Activated B cell treated with CpG ODN at 0.5 μM for 24 hours (primary cell): Measurements from ENCODE around the gene NPRL2. TPM values are rescaled to one million over a fixed set of nuclear protein-coding genes. Genes with fewer than 3 reads are reported as not detected.

Source experiments
- ATAC-seq: fragments of 200-7000 bp; cut with Tn5 transposase; one replicate; pipeline ENCODE4 v1.10.0; 2021; ENCODE audit warnings: low read depth, mild to moderate bottlenecking, moderate library complexity
- CTCF ChIA-PET: fragments of 350-600 bp; sonication (Branson Sonifier 250); formaldehyde crosslinking; loops from one replicate; lab custom pipeline; 2021; ENCODE audit warnings: antibody characterized with exemption; lab: Charles Lee
- POLR2A ChIA-PET: fragments of 350-600 bp; sonication (Branson Sonifier 250); formaldehyde crosslinking; loops from one replicate; lab custom pipeline; 2021; ENCODE audit warnings: antibody characterized with exemption; lab: Charles Lee
- DNase-seq: peaks from one replicate; pipeline ENCODE4 v3.0.0; 2022
- H3K27ac Mint-ChIP-seq: one replicate; pipeline ENCODE4 v1.8.0; 2020; ENCODE audit warnings: mixed read lengths
- H3K27me3 Mint-ChIP-seq: one replicate; pipeline ENCODE4 v1.8.0; 2021; ENCODE audit warnings: mixed read lengths
- H3K36me3 Mint-ChIP-seq: one replicate; pipeline ENCODE4 v1.8.0; 2021; ENCODE audit warnings: low read depth, mixed read lengths
- H3K4me1 Mint-ChIP-seq: one replicate; pipeline ENCODE4 v1.8.0; 2021; ENCODE audit warnings: mixed read lengths
- H3K4me3 Mint-ChIP-seq: one replicate; pipeline ENCODE4 v1.8.0; 2020; ENCODE audit warnings: mild to moderate bottlenecking, mixed read lengths
- H3K9me3 Mint-ChIP-seq: one replicate; pipeline ENCODE4 v1.8.0; 2020; ENCODE audit warnings: mixed read lengths
- intact Hi-C: fragments of 100-400 bp; cut with micrococcal nuclease; formaldehyde crosslinking; loops from one replicate; pipeline ENCODE4 v1.15.1; 2024
- total RNA-seq: library from RNA; stranded (reverse); gene quantifications from 2 replicates; pipeline ENCODE4 v1.2.3, GENCODE V29; 2022
- TF ChIP-seq, protein P1 (sequence below): fragments of 200-600 bp; IDR thresholded peaks from one replicate; pipeline ENCODE4 v1.8.0; 2022; ENCODE audit warnings: antibody characterized with exemption, mild to moderate bottlenecking

NPRL2 gene
- total RNA-seq, 1 donor from 2014 or later, result 23.6 TPM

DNA sequence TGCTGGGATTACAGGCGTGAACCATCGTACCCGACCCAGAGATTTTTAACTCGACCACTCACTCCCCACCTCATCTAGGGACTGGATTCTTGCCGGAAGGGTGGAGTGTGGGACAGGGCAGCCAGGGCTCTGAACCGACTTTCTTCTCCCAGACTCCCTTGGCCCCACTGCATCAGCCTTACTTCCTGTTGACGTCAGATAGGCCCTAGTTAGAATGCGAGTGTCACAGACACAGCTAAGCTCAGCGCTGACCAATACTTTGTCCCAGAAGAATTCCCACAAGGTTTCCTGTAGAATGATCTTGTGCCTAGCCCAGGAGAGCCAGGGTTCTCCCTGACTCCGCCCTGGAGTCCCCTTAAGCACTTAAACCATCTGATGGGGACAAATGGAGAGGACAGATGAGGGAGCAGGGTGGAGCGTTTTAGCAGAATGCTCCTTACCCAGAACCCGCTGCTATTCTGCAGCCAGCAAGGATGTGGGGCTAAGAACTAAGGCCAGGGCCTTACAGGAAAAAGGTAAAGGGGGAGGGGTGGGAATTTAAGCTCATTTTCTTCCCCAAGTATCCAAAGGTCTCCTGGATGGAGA lies 16.7 kb downstream of the NPRL2 start:
- Mint-ChIP-seq H3K27ac (peak overlapping the region; percentile 37), H3K36me3 (peaks cover 47% of the 10 kb centered on the region), H3K27me3 (no peaks in the 10 kb centered on the region), H3K4me3 (peak overlapping the region; percentile 7), H3K9me3 (no peaks in the 10 kb centered on the region), H3K4me1 (peaks cover 46% of the 10 kb centered on the region)
- ChIA-PET POLR2A (interaction anchor here (0.6 to 1.3 kb wide), 4 partner anchors 9 to 42 kb away, joined by 3 to 4 read pairs (median 3); partner anchors contain the start of gene IFRD2), CTCF (no interaction called here)
- DNase-seq (no peak), ATAC-seq (no peak)
- intact Hi-C loops, result no loop called here
- TF ChIP-seq, protein P1, sequence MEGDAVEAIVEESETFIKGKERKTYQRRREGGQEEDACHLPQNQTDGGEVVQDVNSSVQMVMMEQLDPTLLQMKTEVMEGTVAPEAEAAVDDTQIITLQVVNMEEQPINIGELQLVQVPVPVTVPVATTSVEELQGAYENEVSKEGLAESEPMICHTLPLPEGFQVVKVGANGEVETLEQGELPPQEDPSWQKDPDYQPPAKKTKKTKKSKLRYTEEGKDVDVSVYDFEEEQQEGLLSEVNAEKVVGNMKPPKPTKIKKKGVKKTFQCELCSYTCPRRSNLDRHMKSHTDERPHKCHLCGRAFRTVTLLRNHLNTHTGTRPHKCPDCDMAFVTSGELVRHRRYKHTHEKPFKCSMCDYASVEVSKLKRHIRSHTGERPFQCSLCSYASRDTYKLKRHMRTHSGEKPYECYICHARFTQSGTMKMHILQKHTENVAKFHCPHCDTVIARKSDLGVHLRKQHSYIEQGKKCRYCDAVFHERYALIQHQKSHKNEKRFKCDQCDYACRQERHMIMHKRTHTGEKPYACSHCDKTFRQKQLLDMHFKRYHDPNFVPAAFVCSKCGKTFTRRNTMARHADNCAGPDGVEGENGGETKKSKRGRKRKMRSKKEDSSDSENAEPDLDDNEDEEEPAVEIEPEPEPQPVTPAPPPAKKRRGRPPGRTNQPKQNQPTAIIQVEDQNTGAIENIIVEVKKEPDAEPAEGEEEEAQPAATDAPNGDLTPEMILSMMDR, result no peak

DNA sequence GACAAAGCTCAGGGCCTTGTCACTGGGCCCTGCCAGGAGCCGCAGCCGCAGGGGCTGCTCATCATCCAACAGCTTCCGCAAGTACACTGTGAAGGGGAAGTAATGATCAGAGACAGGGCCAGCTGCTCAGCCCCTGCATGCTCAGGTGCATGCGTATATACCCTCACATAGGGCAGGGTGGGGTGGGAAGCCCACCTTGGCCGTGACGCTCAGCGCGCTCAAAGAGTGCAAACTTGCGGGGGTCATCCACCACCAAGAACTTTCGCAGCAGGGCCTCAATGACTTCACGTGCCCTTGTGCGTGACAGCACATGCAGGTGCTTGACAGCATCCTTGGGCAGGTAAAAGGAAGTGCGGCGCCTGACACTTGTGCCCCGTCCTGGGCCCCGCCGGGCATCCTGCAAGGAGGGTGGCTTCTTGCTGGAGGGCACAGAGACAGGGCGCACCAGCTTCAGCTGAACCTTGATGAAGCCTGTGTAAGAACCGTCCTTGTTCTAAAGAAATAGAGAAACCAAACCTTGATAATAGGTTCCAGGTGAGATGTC lies 19.1 kb downstream of the NPRL2 start:
- ChIA-PET POLR2A (no interaction called here), CTCF (interaction anchor here (0.9 kb wide), 1 partner anchor 8 kb away, joined by 3 read pairs; no protein-coding TSS in a partner anchor)
- DNase-seq (no peak), ATAC-seq (no peak)
- intact Hi-C loops, result no loop called here
- peaks cover 47% of the 10 kb centered on the region for H3K4me1 Mint-ChIP-seq
- no peak overlapping the region for H3K27ac Mint-ChIP-seq
- no peak overlapping the region for H3K4me3 Mint-ChIP-seq
- peaks cover 48% of the 10 kb centered on the region for H3K36me3 Mint-ChIP-seq
- TF ChIP-seq, protein P1, result no peak
- no peaks in the 10 kb centered on the region for H3K9me3 Mint-ChIP-seq
- H3K27me3 Mint-ChIP-seq, result no peaks in the 10 kb centered on the region

DNA sequence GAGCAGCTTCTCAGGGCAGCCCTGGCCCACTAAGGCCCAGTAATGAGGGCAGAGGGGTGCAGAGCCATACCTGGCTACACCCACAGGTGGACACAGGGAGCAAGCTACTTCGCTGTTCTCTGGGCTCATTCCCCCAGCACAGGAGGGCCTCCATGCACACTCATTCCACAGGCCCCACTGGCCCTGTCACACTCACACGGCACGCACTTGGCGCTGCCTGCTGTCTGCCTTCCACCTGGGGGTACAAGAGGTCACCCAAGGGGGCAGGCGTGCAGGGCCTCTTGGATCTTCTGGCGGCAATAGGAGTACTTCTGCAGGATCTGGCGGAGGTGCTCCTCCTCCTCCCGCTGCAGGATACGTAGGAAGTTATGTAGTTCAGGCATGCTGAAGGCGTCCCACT lies 20.2 kb downstream of the NPRL2 start:
- DNase-seq (no peak), ATAC-seq (no peak)
- CTCF ChIA-PET, result no interaction called here
- H3K9me3 Mint-ChIP-seq, result no peaks in the 10 kb centered on the region
- H3K36me3 Mint-ChIP-seq, result peaks cover 53% of the 10 kb centered on the region
- TF ChIP-seq, protein P1, result no peak
- intact Hi-C loops, result no loop called here
- H3K4me1 Mint-ChIP-seq, result peaks cover 39% of the 10 kb centered on the region
- POLR2A ChIA-PET, result no interaction called here
- no peak overlapping the region for H3K27ac Mint-ChIP-seq
- H3K27me3 Mint-ChIP-seq, result no peaks in the 10 kb centered on the region
- no peak overlapping the region for H3K4me3 Mint-ChIP-seq

DNA sequence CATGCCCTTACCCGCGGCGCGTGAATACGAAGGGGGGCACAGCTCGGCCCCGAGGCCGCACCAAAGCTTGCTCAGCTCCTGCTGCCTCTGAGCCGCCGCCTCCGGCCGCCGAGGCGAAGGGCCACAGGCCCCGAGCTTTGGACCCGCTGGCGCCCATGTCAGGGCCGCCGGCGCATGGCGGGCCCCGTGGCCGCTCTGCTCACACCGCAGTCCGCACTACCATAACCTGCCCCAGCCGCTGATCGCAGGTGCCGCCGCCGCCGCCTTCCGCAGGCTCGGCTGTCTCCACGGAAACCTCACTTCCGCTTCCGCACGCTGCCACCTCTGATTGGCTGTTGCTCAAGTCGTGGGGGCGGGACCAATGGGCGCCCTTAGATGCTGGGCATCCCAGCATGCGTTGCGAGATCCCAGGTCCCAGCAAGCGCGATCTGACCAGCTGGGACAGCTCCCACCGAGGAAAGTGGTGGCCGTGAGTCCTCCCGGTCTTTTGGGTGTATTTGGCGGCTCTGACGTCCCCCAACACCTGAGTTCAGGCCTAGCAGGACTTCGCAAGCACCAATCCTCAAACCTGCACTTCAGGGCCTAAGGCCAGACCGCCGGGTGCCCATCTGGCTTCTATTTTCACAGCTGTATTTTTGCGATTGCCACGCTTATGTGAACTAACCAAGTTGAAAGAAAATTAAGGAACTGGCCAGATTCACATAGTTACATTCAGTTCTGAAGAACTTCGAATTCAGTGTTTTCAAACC lies 22.5 kb downstream of the NPRL2 start, which contains the start of gene TUSC2:
Gene TUSC2 (minus strand): TSS at position 281 of the 749 bp plus-strand sequence. CDS start 124 bp downstream, at position 157.
- intact Hi-C loops, result loop anchor here (1.0 to 2.0 kb wide), 3 partner anchors 9 to 91 kb away; partner anchors contain the start of genes GNAI2 and TMEM115
- ATAC-seq (peak; percentile 96), DNase-seq (peak; percentile 91)
- H3K27me3 Mint-ChIP-seq, result no peaks in the 10 kb centered on the region
- H3K9me3 Mint-ChIP-seq, result no peaks in the 10 kb centered on the region
- TF ChIP-seq, protein P1, result no peak
- H3K27ac Mint-ChIP-seq, result peak within 1 kb of the TSS; percentile 84
- POLR2A ChIA-PET, result interaction anchor here (0.6 to 9.7 kb wide), 13 partner anchors 10 to 399 kb away, joined by 3 to 167 read pairs (median 4); partner anchors contain the start of genes CYB561D2, HYAL3, MON1A and NAA80
- CTCF ChIA-PET, result interaction anchor here (1.2 kb wide), 1 partner anchor 9 kb away, joined by 4 read pairs; no protein-coding TSS in a partner anchor
- H3K36me3 Mint-ChIP-seq, result peaks cover 51% of the 10 kb centered on the region
- peak within 1 kb of the TSS; percentile 92 for H3K4me3 Mint-ChIP-seq
- peaks cover 25% of the 10 kb centered on the region for H3K4me1 Mint-ChIP-seq
